LNCAP (cell line): ENCODE data around the gene ZNF837.

Experiments
- CTCF ChIP-seq: fragments of 450-650 bp; IDR thresholded peaks from 2 replicates; pipeline ENCODE4 v1.5.1; 2017; ENCODE audit warnings: mild to moderate bottlenecking

The ZNF837 gene

GRCh38 chr19:58380662-58381459, at the start of gene ZNF837:
Gene ZNF837 (minus strand): TSS chr19:58381030. CDS start chr19:58369332, 11,698 bp downstream.
- TF ChIP-seq CTCF = no peak

GRCh38 chr19:58429745-58430144, 48.9 kb upstream of the ZNF837 start:
- no peak for TF ChIP-seq CTCF

GRCh38 chr19:58428617-58429016, 47.8 kb upstream of the ZNF837 start:
- no peak for TF ChIP-seq CTCF

- no peak for TF ChIP-seq CTCF
Observed at GRCh38 chr19:58417071-58417470, 36.2 kb upstream of the ZNF837 start.

- TF ChIP-seq CTCF = no peak
Observed at GRCh38 chr19:58416604-58417003, 35.8 kb upstream of the ZNF837 start.

GRCh38 chr19:58409010-58409790, 28.4 kb upstream of the ZNF837 start:
- no peak for TF ChIP-seq CTCF

- TF ChIP-seq CTCF = no peak
Observed at GRCh38 chr19:58408152-58409009, 27.6 kb upstream of the ZNF837 start, which contains the start of gene ZNF584. Gene ZNF584 (plus strand): TSS chr19:58408649. CDS start chr19:58409148, 499 bp downstream.
